ENCODE measurements around the gene FARP1. TPM values are rescaled to one million over a fixed set of nuclear protein-coding genes. Genes with fewer than 3 reads are reported as not detected.

Gene FARP1
- total and polyA plus RNA-seq, 2 of the 13 experiments (the other 11 are each of a cell fraction or from before 2014, with no cell fraction given), result 70.6 to 126 TPM

- TF ChIP-seq KIAA2018 (CRISPR knock-in tag; IDR thresholded peaks at IDR 0.05; ENCODE audit: borderline replicate concordance) (no peak), UBTF (CRISPR knock-in tag; IDR thresholded peaks at IDR 0.05) (no peak), SETDB1 (CRISPR knock-in tag; IDR thresholded peaks at IDR 0.05; ENCODE audit: borderline replicate concordance) (no peak), ZNF446 (CRISPR knock-in tag; IDR thresholded peaks at IDR 0.05) (no peak)
These were observed 71.8 kb downstream of the FARP1 start (continued) for GRCh38 chr13:98214707-98215106.

Data from HepG2 (cell line).